ENCODE measurements around the gene TNFAIP8L3.

Gene TNFAIP8L3

DNA sequence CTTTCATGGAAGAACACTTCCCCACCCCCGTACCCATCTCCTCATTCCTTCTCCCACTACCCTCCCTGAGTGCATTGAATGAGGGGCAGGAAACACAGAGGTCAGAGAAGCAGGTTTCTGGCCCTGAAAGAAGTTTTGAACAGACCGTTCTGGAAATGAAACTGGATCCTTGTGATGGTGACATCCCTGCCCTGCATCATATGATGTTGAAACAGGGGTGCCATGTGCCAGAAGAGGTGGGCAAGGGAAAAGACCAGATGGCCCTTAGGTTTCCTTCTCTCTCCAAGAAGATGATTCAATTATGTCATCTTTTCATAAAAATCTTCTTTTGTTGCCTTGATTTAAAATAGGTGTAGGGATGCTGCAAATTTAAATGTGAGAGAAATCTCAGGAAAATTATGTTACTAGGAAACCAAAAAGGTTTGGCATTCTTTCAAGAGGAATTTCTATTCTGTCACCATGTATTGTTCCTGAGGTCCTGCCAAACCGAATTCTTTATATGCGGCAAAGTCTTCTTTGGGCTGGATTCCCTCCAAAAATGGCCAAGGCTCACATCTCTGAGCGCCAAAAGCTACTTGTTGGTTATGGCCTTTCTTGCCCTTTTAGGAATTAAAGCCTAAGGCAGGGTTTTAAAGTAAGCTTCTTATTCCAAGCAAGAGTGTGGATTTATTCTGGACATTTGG, 19.9 kb upstream of the TNFAIP8L3 start:
- DNase-seq = no peak

DNA sequence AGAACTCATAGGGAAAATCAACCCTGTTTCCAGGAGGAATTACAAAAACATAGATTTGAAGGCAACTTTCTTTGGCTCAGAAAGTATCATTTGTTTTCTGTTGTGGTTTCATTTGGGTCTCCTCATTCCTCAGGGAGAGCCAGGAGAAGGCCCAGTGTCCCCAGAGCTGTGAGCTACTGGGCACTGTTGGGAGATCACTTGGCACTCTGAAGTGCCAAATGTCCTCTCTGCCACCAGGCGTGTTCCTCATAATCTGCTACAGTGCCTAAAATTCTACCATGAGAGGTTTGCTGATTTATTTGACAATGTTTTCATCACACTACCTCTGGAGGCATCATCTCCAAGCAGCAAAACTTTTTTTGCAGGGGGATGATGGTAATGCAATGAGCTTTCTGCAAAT, 17.4 kb upstream of the TNFAIP8L3 start:
- no peak for DNase-seq

DNA sequence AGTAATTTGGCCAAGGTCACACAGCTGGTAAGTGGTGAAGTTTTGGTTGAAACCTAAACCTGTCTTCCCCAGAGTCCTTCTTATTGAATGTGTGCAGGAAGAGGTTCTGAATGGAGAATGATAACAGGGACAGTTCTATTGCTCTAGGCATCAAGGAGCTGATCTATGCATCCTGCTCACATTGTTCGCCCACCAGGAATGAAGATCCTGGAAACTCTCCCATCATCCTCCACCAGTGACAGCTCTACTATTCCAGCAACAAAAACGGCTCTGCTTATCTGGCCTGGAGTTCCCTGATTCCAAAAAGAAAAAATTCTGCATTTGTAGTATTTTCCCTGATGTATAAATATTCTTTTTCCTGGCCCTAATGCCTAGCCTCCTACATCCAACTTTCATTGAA, 16.4 kb upstream of the TNFAIP8L3 start:
- no peak for DNase-seq

GRCh38 chr15:51110171-51110570, 15.5 kb upstream of the TNFAIP8L3 start:
- no peak for DNase-seq

GRCh38 chr15:51108933-51109550, 14.3 kb upstream of the TNFAIP8L3 start:
- DNase-seq = no peak

DNA sequence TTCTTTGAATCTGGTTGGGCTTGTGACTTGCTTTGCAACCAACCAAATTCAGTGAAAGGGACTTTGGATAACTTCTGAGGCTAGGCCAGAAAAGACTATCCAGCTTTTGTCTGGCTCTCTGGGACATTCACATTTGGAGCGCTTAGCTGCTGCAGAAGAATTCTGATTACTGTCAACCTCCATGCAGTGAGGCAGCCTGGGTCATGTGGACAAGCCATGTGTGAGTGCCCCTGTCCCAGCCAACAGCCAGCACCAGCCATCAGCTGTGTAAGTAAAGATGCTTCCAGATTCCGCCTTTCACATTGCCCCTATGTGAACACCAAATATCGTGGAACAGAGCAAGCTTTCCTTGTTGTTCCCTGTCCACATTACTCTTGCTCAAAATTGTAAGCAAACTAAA, 12.9 kb upstream of the TNFAIP8L3 start:
- DNase-seq = no peak

GRCh38 chr15:51106481-51106880, 11.8 kb upstream of the TNFAIP8L3 start:
- DNase-seq = no peak

GRCh38 chr15:51105430-51106016, 10.8 kb upstream of the TNFAIP8L3 start:
- no peak for DNase-seq

DNA sequence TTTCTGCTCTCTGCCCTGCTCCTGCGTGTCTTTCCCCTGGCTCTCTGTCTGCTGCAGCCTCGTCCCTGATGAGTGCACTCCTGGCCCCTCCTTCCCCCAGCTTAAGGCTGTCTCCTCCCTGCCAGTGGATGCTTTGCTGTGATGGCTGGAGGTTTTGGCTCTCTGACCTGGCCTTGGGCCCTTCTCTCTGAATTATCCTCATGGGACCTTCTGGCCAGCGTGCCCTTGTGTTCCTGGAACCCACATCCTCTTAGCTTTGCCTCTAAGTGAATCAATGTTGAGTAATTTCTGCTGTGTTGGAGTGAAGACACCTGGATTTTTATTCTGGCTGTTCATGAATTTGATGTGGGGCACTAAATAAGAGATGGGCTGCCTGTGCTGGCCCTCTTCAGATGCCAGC, 9.8 kb upstream of the TNFAIP8L3 start:
- DNase-seq = no peak

DNA sequence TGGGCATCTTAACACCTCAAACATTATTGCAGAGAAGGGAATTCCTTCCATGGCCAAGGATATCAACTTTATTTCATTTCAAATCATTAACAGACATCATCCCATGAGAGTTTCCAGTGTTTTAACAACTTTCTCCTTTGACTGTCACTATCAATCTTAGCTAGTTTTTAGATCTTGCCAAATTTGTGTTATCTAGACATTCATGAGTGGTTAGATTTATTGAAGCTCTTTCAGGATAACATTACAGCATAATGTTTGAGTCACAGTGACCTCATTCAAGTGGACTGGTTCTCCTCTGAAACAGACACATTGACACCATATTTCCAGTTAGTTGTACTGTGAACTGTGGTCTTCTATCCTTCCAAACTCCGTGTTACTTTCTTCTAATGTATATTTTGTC, 8.6 kb upstream of the TNFAIP8L3 start:
- DNase-seq = no peak

GRCh38 chr15:51100785-51101489, 6.2 kb upstream of the TNFAIP8L3 start:
- DNase-seq = no peak

DNA sequence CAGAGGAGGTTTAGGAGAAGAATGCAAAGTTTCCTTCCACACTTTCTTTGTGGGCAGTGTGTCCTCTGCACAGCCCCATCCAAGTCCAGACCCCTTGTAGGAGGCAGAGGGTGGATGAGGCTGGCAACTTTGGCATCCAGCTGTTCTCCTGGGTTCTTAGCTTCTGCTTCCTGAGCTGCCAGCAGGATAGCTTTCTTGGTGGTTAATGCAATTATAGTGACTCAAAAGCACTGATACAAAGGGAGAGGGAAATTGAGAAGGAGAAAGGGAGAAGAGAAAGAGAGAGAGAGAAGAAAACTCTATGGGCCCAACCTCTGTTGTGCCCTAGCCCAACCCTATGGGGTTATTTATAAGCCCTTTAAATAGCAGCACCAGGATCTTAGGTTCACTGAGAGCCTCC, 4.5 kb upstream of the TNFAIP8L3 start:
- DNase-seq = no peak

DNA sequence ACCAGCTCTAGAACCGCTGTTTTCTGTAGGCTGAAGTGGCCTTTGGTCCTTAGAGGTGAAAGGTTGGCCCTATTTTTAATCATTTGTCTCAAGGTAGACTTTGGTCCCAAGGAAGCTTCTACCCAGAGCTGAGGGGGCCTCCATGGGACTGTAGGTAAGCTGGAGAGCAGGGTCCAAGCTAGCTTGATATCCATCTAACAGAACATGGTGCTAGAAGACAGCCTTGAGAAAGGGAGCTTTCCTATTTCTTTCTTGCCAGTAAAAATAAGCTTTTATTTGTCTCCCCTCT, 3.6 kb upstream of the TNFAIP8L3 start:
- DNase-seq = no peak

GRCh38 chr15:51097553-51098330, 3.0 kb upstream of the TNFAIP8L3 start:
- DNase-seq = no peak

DNA sequence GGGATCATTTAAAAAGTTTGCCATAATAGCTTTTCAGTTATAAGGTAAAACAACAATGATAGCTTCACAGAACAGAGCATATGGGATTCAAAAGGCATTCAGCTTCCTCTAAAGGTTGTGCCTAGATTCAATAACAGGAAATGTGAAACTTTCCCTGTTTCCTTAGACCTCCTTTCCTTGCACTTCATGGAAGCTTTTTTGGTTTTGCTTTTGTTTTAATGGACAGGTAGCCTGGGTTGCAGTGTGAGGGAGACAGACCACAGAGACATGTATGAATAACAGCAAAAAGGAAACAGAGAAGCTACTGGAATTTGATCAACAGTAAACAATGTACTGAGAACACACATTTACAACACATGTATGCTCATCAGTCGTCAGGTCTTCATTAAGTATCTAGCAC, 2.3 kb upstream of the TNFAIP8L3 start:
- DNase-seq = no peak

- no peak for DNase-seq
Measured at GRCh38 chr15:51095681-51096331, 1.1 kb upstream of the TNFAIP8L3 start.

GRCh38 chr15:51093839-51094605, 684 bp downstream of the TNFAIP8L3 start:
- DNase-seq = no peak

DNA sequence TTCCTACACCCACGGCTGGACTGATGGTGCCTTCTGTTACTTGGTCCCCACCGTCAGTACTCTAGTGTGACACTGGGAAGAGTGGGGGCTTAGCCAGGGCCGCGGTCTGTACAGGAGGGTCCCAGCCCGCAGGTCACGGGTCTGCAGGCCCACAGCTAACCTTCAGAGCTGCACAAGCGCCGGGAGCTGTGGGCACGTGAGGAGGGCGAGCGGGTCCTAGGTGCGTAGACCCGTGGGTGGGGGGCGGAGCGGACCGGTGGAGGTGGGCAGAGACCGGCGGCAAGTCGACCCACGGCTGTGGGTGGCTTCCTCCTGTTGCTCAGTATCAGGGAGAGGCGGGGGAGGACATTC, 1.2 kb downstream of the TNFAIP8L3 start:
- no peak for DNase-seq

- DNase-seq = no peak
Measured at GRCh38 chr15:51092480-51093040, 2.1 kb downstream of the TNFAIP8L3 start.

DNA sequence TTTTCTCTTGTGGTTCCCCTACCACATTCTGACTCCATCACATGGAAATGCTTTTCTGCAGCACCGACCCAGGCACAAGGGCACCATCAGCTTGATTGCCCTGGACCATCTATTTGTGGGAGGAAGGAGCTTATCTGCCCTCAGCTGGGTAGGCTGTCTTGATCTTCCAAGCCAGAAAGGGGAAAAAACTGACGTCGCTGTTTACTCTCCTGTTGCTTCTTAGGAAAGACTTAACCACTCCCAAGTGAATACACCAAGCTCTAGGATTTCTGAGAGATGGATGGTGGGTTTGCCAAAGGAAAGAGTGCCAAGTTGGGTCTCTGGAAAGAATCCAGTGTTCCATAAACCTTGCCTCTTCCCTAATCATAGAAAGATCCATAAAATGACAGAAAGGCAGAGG, 4.0 kb downstream of the TNFAIP8L3 start:
- DNase-seq = no peak

DNA sequence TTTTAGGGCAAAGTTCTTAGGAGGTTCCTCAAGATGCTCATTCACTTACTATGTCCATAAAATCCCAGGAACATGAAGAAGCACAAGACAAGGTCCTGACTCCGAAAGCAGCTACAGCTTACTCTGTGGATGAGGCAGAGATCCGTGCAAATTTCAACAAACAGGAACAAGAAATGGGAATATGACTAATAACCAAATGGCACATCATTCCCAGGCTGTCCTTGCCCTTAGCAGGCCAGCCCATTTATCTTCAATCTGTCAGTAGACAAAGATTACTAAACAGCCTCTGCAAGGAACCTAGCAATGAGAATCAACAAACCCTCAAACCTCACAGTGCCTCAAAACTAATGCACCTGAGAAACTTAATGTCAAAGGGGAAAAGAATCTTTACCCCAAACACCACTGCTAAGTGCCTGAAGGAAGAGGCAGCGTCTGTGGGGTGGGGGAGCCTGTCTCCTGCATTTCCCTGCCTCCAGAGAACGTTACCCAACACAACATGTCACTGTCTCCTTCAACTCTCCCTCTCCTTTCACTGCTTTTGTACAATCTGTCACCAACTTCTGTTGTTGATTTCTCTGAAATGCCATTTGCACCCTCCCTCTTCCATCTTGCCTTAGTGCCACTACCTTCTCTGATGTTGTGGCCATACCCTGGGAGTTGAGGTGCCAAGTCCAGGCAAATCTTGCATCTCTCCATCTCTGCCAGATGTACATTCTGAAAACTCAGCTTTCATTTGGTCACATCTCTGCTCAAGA, 4.8 kb downstream of the TNFAIP8L3 start:
- DNase-seq = no peak
